ENCODE results near the gene ITGA11.

The ITGA11 gene

DNA sequence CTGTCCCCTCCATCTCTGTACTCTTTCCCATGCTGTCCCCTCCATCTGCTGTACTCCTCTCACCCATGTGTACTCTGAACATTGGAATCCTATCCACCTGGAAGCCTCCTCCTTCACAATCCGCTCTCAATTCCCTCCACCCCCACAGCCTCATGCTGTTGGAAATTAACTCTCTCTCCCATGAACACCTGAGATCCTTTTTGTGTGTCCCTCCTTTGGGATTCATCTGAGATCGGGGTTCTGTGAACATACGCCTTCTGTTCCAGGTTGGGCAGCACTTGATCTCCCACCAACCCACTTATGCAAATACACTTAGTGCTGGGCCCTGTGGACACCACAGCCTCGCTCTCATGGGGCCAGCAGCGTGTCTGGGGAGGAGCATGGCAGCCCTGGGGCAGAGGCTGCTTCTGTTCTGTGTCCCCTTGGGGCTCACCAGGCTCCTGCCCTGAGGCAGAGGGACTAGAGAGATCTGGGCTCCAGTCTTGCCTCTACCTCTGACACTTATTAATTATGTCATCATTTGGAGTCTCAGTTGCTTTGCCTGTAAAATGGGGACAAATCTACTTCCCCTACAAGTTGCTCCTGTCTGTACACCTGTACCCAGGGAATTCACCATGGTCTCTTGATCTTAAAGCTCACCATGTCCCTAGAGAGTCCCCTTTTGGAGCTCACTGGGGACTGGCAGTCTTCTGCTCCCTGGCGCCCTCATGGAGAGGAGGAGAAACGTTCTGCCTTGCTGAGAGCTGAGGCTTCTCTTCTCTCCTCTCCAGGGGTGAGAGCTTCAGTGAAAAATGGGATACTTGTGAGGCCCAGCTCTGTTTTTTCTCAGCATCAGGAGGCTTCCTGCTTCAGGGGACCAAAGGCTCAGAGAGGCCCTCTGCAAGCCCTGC lies 42.7 kb downstream of the ITGA11 start:
- DNase-seq = no peak

DNA sequence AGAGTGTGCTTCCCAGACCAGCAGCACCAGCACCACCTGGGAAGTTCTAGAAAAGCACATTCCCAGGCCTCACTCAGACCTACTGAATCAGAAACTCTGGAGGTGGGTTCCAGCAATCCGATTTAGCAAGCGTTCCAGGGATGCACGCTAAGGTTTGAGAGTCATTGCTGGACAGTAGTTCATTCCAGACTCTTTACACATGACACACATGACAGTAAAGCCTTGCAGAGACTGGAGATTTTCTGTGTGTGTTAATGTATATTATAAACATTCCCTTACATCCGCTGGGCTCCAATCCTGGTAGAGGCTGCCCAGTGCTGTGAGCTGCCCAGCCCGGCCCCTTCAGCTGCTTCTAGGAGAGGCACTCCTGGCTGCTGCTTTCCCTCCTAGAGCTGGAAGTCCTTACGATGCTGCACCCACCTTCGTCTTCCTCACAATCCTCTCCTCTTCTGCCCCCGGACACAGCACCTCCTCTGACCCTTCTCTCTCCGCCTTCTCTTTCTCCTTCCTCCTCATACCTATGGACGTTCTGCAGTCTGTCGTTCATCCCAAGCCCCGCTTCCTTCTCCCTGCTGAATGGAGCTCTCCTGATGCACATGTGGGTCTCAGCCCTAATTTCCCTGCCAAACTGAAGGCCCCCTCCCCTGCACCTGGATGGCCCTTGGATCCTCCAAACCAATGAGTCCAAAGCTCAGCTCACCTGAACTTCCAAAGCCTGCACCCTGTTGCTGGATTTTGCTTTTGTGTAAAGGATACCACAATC lies 44.4 kb downstream of the ITGA11 start:
- DNase-seq = no peak

DNA sequence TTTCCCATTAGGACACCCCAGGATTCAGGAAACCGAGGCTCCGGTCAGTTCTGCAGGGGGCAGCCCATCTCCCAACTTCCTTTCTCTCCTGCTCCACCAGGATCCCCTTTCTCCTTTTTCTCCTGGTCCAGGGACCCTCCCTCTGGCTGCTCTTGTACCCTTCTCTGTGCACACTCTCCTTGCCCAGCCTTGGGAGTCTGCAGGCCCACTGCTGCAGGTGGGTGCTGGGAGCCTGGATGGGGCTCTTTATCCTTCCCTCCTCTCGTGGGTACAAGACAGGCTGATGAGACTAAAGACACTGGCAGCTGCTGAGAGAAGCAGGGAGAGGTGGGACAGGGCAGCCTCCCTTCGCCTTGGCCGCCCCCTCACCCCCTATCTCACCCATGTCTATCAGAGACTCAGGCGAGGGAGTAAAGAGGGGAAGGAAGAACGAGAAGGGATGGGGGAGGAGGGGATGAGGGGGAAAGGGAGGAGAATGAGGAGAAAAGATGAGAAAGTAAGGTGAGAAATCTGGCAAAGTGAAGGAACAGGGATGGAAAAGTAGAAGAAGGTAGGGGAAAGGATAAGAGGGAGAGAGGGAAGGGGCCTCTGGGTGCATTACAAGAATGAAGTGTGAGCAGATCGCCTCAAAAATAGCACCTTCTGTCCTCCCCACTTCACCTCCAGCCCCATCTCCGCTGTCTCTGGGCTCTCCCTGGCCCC lies 45.2 kb downstream of the ITGA11 start:
- no peak for DNase-seq

DNA sequence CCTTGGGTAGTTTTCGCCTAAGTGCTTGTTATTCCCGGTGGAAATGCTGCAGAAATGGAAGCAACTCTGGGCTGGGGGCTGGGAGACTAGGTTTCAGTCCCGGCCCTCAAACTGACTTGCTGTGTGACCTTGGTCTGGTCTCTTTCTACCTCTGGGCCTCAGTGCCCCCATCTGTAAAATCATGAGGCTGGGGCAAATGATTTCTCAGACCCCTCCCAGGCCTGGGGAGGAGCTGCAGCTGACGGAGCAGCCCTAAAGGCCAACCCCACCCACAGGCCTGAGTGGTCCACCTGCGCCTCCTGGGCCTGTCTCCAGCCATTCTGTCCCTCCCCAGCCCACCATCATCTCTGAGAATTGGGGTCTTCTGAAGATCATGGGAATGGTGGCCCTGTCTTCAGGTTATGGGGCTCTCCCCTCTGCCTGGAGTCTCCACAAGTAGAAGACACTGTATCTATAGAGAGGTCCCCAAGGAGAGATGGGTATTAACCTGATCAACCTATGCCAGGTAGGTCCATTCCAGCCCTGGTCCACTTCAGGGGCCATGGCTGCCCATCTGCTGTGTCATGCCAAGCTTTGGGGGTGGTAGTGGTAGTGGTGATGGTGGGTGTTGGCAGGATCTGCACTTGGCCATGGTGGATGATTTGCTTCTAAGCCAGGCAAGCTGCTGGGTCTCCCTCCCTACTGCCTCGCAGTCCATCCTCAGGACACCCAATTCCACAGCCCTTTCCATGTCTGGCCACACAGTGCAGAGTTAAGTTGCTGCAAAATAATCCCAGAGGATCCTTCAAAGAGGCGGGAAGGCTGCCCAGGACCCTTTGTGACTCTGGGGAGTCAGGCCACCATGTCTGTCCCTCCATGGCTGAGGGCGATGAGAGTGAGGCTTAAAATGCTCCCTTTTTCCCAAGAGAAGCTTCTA lies 46.0 kb downstream of the ITGA11 start:
- DNase-seq = no peak

DNA sequence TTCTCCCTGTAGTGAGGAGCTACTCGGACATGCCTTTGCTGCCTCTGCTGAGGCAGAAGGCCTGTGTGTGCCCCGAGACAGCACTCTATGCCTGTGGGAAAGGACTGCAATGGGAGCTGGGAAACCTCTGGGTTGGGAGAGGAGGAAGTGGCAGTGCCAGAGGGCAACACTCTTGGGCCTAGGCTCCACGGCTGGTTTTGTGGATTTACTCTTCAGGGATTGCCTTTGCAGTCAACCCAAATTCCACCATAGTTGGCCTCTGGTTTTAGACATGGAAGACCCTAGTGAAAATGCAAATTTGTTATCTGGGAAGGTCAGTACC lies 46.8 kb downstream of the ITGA11 start:
- DNase-seq = no peak

DNA sequence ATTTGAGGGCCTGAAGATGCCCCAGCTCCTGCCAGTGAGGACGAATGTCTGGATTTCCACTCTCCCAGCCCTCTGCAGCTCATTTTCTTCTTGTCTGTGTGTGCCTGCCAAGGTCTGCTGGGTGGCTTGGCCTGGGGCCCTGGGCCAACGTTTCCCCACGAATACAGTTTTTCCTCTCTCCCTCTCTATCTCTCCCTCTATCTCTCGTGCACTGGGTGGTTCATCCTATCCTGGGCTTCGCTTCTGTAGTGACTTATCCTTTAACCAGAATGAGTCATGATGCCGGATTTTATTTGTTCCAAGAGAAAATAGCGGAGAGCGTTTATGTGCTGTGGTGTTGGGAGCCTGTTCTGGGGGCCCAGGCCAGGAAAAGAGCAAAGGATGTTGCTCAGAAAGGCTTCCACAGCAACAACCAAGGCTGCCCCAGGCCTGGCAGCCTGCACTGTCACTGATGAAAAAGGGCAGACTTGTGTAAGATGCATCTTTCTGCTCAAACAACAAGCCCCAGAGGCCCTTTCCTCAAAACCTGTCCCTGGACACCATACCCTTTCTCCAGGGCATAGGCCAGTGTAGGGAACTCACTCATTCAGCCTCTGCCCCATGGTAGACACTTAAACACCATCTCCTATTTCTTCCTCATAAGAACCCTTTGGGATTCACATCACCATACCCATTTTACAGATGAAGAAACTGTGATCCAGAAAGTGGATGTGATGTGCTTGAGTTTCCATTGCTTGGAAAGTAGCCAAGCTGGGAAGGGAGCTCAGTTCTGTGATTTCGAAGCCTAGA lies 47.3 kb downstream of the ITGA11 start:
- no peak for DNase-seq

DNA sequence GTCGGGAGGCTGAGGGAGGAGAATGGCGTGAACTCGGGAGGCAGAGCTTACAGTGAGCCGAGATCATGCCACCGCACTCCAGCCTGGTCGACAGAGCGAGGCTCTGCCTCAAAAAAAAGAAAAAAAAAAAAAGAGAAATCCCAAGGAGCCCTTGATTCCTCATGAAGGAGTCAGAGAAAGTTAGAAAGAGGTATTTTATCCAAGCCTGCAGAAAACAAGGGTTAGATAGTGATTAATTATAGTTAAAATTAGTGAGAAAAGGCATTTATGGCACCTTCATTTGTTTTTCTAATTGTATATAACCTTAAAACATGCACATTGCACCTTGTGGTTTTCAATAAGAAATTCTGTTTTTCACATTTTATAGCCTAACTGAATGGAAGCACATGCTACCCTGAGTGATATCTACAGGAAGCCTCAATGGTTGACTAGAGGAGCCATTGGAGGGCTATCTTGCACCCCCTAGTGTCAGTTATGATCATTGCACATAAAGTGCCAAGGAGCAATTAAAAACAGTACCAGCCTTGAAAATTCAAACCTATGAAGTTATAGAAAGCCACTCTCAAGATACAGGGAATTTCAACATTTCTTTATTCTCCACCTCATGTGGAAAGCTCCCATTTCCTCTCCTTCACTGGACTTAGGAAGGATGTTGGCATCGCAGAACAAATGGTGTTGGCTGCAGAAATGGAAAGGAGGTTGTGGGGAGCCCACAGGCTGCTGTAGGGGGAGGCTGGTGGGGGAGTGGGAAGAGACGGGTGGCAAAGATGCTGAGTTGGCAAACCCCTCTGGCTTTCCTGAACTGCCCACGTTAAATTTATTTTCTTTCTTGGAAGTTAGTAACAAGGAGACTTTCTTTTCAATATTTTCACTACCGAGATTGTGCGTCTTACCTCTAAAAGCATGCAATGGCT lies 48.5 kb downstream of the ITGA11 start:
- DNase-seq = no peak

DNA sequence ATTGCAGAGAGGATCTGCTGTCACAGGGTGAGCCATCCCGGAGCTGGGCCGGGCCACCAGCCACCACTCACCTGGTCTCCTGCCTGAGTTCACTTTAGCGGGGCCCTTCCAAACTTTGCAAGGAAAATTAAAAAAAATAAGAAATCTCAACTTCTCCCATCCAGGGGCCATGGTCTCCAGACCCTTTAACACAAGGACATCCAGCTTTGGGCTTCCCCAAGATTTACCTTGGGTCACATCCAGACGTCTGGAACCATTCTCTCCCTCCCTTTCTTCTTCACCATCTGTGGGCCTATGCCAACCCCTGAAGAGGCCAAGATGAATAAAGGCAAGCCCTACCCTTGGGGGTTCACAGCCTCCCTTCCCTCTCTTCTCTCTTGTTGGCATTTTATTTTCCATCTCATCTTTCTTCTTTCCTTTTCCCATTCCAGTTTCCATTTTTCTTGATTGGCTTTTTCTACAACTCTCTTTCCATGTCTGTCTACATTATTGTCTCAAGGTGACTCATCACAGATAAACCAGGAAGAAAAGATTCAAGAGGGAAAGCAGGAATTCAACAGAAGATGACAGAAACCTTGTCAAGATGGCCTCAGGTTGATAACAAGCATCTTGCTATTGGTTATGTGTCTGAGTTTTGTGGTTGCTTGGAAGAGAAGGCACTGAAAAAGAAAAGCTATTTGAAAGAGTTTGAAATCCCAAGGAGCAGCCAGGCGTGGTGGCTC lies 49.5 kb downstream of the ITGA11 start:
- DNase-seq = no peak

DNA sequence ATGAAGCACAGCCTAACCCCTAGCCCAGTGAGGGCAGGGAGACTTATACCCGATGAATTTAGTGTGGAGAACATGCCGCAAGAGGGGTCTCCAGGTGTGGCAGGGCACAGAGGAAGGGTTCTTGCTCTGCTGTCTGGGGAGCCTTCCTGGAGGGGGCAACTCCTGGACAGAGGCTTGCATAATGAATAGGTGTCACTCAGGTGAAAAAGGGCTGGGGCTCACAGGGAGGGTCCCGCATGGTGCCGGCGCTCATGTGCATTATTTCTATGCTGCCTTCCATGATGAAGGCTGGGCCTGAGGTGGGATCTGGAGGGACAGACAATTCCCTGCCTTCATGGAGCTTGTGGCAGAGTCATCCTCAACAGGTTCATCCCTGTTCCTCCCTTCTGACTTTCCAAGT lies 51.5 kb downstream of the ITGA11 start:
- DNase-seq = no peak

DNA sequence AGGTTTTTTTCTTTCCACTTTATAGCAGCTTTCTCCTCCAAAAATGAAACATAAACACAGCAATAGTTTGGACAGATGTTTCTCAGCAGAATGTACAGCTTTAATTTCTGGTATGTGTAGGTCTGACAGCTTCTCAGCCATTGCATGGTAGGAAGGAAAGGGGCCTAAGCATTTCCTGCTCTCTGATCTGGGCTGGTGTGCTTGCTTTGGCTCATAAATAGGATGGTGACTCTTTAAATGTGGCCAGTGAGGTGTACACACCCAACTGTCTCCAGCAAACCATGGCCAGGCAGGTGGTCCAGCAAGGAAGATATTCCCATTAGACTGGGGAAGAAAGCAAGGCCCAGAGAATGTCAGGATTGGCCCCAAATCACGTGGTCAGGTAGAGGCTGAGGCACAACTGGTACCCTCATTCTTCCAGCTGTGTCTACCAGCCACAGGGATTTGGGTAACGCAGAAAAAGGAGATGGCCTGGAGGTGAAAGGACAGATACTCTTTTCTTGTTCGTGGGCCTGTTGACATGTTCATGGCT lies 52.1 kb downstream of the ITGA11 start:
- no peak for DNase-seq

DNA sequence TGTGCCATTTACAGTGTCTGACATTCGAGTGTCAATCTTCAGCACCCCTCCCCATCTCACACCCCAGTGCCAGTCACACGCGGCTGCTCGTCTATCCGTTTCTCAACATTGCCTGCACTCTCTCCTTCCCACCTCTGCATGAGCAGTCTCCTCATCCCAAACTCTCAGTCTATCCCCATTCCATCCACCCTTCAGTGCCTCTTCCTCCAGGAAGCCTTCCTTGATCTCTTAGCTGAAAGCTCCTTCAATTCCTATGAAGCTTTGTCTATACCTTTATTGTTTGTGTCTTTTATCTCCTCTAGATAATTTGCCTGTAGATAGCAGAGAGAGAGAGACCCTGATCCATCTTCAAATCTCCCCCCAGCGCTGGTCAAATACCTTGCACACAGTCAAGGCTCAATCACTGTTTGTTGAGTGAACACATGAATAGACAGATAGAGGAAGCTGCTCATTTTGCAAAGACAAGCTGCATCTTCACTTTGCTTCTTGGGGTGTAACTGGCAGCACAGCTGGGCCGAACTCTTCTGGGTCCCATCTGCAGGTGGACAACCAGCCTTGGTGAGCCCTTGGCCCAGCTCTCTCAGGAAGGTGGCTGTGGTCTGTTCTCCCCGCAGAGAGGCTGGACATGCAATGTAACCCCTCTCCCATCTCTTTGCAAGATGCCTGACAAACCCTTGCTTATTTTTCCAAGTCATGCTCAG lies 52.8 kb downstream of the ITGA11 start:
- no peak for DNase-seq

DNA sequence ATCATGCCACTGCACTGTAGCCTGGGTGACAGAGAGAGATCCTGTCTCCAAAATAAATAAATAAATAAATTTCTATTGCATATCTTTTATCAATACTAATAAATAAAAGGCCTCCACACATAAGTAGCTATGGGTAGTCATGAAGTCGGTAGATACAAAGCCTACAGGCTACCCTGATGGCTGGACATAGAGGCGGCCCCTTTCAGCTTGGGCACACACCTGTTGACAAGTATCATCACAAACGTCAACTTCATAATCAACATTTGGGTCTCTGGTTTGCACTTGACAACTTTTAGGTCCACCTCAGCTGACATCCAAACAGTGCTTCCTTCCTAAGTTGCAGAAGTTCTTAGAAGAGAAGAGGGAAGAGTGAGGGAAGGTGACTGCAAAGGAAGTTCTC lies 53.4 kb downstream of the ITGA11 start:
- DNase-seq = no peak

DNA sequence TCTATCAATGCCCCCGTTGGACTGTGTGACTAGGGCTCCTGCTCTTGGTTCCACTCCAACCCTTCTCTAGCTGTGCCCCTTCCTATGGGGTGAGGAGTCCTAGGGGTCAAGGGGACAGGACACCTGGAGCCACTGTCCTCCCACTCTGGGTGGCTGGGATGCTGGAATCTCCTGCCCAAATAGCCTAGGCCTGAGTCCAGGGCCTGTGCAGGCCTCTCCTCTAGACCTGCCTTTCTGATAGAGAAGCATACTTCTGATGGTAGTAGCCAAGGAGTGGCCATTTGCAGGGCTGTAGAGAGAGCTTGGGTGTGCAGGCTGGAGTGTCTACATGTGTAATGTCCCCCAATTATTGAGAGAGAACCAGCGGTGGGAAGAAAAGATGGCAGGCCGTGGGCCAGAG lies 54.2 kb downstream of the ITGA11 start:
- DNase-seq = no peak

DNA sequence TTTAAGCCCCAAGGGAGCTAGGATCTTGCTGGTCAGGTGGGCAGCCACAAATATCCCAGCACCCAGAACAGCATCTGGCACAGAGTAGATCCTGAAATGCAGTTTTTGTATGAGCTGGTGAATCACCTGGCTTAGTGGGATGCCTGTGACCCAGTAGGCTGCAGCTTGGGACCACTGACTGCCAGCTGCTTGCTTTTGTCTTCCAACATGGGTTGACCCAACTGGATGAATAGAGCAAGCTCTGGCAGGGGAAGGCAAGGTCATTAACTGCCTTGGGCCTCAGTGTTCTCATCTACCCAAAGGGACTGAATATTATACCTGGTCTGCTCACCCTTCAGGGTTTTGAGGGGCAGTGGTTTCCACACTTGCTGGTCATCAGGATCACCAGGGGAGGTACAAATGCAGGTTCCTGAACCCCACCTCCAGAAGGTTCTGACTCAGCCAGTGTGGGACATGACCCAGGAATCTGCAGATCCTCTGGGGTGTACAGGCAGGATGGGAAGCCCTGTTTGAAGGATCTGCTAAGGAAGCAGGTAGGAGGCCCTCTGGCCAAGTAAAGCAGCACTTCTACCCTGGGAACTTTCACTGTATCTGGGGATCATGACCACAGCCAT lies 55.4 kb downstream of the ITGA11 start:
- DNase-seq = no peak

DNA sequence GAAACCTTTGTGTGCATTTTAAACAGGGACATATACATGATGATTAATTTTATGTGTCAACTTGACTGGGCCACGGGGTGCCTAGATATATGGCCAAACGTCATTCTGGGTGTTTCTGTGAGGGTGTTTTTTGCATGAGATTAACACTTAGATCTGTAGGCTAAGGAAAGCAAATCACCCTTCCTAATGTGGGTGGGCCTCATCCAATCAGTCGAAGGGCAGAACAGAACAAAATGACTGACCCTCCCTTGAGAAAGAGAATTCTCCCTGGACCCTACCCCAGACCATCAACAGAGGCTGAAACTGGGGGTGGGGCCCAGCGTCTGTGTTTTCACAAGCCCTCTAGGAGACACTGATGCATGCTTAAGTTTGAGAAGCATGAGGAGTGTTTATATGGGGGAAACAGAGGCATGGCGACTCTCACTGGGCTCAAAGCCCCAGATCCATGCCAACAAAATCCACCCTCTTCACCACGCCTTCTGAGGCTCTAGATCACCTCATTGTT lies 56.2 kb downstream of the ITGA11 start:
- no peak for DNase-seq

DNA sequence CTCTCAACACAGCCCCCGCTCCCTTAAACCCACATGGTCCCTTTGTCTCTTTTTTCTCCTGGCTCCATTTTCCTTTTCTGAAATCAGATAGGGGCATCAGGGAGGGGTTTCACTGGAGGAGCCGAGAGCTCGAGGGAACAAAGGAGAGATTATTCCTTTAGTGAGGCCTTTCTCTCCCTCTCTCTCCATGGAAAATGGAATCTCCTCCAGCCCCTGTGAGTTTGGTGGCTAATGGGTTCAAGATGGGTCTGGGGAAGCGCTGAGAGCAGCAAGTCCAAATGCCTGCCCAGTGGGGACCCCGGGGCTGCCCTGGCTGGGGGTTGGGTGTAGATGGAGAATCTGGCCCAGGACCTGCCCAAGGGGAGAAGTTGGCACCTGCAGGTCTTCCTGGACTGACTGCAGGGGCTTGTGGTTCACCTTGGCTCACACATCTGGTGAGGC lies 56.8 kb downstream of the ITGA11 start:
- no peak for DNase-seq

DNA sequence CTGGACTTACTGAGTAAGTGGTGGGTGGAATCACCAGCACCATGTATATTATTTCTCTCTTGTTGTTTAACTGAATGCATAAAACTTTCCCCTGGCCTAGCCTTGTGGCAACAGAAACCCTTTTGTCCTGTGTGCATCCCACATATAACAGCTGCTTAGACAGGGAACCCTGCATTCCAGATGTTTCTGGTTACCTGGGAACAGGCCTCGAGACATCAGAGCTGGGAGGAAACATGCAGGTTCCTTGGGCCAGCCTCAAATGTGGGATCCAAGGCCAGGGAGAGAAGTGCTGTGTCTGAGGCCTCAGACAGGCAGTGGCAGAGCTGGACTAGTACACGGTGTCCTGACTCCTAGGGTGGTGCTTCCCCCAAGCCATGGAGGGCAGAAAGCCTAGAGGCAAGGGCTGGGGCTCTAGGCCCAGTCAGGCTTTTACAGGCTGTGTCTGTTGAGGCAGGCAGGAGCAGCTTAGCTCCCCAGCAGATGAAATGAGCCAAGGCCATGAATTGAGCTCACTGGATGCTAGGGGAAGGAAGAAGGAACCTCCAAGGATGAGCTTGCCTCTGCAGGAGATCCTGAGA lies 57.7 kb downstream of the ITGA11 start:
- DNase-seq = no peak

DNA sequence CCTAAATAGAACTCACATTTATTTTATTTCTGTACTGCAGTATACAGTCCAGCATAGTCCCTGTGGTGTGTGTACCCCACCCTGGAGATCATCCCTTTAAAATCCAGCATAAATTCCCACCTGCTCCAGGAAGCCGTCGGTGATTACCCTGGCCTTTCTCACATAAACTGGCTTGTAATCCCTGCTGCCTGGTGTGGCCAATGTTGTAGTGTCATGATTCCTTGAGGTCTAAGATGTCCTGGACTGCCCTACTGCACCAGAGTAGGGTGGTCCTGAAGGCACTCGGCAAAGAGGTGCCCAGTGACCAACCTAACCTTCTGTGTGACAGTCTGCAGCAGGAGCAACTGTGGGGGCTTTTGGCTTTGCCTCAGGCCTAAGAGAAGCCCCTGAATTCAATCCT lies 58.9 kb downstream of the ITGA11 start:
- DNase-seq = no peak
